SIG-M5 treated with dmso at 0.1 percent for 504 hours (cell line): ENCODE results near the gene CA12.

ENCODE experiments used
- DNase-seq: peaks from one replicate; lab custom pipeline; 2025; ENCODE audit not compliant: unreplicated experiment; lab: John Stamatoyannopoulos, UW

CA12 gene

GRCh38 chr15:63381301-63382204, at the start of gene CA12:
CA12 (minus strand) TSS chr15:63381846; CDS start chr15:63381720, 126 bp downstream.
- DNase-seq = no peak

- DNase-seq = no peak
Observed at GRCh38 chr15:63430766-63431451, 49.3 kb upstream of the CA12 start.

GRCh38 chr15:63426552-63426951, 44.9 kb upstream of the CA12 start:
- no peak for DNase-seq

- DNase-seq = no peak
Observed at GRCh38 chr15:63425426-63425985, 43.9 kb upstream of the CA12 start.

GRCh38 chr15:63422891-63423590, 41.4 kb upstream of the CA12 start:
- DNase-seq = no peak

GRCh38 chr15:63421433-63421832, 39.8 kb upstream of the CA12 start:
- DNase-seq = no peak

GRCh38 chr15:63420333-63420747, 38.7 kb upstream of the CA12 start:
- peak; percentile 26 for DNase-seq

GRCh38 chr15:63418811-63419210, 37.2 kb upstream of the CA12 start:
- DNase-seq = no peak

GRCh38 chr15:63417721-63418120, 36.1 kb upstream of the CA12 start:
- no peak for DNase-seq

GRCh38 chr15:63417274-63417673, 35.6 kb upstream of the CA12 start:
- DNase-seq = peak; percentile 4

GRCh38 chr15:63414474-63415120, 33.0 kb upstream of the CA12 start:
- no peak for DNase-seq

- no peak for DNase-seq
Observed at GRCh38 chr15:63412551-63412950, 30.9 kb upstream of the CA12 start.

GRCh38 chr15:63411866-63412265, 30.2 kb upstream of the CA12 start:
- DNase-seq = no peak

- DNase-seq = no peak
Observed at GRCh38 chr15:63409179-63409578, 27.5 kb upstream of the CA12 start.

- no peak for DNase-seq
Observed at GRCh38 chr15:63408524-63408923, 26.9 kb upstream of the CA12 start.

- no peak for DNase-seq
Observed at GRCh38 chr15:63407612-63408011, 26.0 kb upstream of the CA12 start.

- no peak for DNase-seq
Observed at GRCh38 chr15:63405683-63406390, 24.2 kb upstream of the CA12 start.

GRCh38 chr15:63405159-63405558, 23.5 kb upstream of the CA12 start:
- DNase-seq = no peak

- no peak for DNase-seq
Observed at GRCh38 chr15:63403254-63403945, 21.8 kb upstream of the CA12 start.
